HepG2 (cell line): Measurements from ENCODE around the gene MAPK8. TPM values are rescaled to one million over a fixed set of nuclear protein-coding genes. Genes with fewer than 3 reads are reported as not detected.

Experiments used
- ATAC-seq: fragments of 200-7000 bp; cut with Tn5 transposase; 3 replicates; pipeline ENCODE4 v1.9.1; 2020; ENCODE audit warnings: mild to moderate bottlenecking, moderate library complexity
- BruUV-seq: library from RNA; stranded (reverse); fragments of 400-500 nt; replicated peaks from 2 replicates; lab custom pipeline; 2021; lab: Mats Ljungman, UMichigan
- CTCF ChIA-PET: fragments of 300-600 bp; formaldehyde crosslinking; extraction: SDS; loops from one replicate; lab custom pipeline; 2021; ENCODE audit warnings: low total read pairs, inconsistent platforms, low intra/inter-chr PET ratio; lab: Yijun Ruan, JAX
- POLR2A ChIA-PET: fragments of 350-600 bp; sonication (Branson Sonifier 250); formaldehyde crosslinking; loops from one replicate; lab custom pipeline; 2020; ENCODE audit warnings: antibody characterized with exemption, inconsistent platforms; lab: Yijun Ruan, JAX
- DNase-seq: peaks from one replicate; pipeline ENCODE4 v3.0.0-alpha.2; 2015; ENCODE audit warnings: low spot score
- FAIRE-seq: peaks from 3 replicates; lab custom pipeline; 2011; peaks lifted over from hg19 to GRCh38; lab: Jason Lieb, UNC
- H2AFZ ChIP-seq: one replicate; pipeline ENCODE4 v1.6.1; 2011; ENCODE audit warnings: low read length, inconsistent platforms
- H3K27ac ChIP-seq: fragments of 300-600 bp; 3 replicates; pipeline ENCODE4 v1.8.0; 2011; ENCODE audit warnings: mixed run types, mild to moderate bottlenecking, mixed read lengths, low read length, inconsistent platforms; ENCODE audit not compliant: insufficient read depth; ENCODE audit errors: extremely low read length
- H3K27me3 ChIP-seq, 2 experiments: fragments of 200-600 bp in 1 of 2; 2 replicates in 1 of 2; 3 replicates in 1 of 2; pipeline versions ENCODE4 v1.6.0 to v1.8.0; 2011; ENCODE audit warnings: low read length in 2 of 2, mild to moderate bottlenecking in 2 of 2, moderate library complexity in 2 of 2, inconsistent platforms in 1 of 2; ENCODE audit not compliant: insufficient read depth in 2 of 2, control insufficient read depth in 1 of 2
- H3K36me3 ChIP-seq, 2 experiments: fragments of 200-600 bp in 1 of 2; replicated peaks in 1 of 2; 2 replicates in 1 of 2; 3 replicates in 1 of 2; pipeline versions ENCODE4 v1.5.1 to v1.8.0; 2011; ENCODE audit warnings: low read length in 2 of 2, inconsistent platforms in 1 of 2; ENCODE audit not compliant: insufficient read depth in 2 of 2, control insufficient read depth in 1 of 2
- H3K4me1 ChIP-seq: 2 replicates; pipeline ENCODE4 v1.5.1; 2012; ENCODE audit warnings: low read length, inconsistent platforms; ENCODE audit not compliant: insufficient read depth
- H3K4me2 ChIP-seq: 2 replicates; pipeline ENCODE4 v1.6.0; 2011; ENCODE audit warnings: low read depth, low read length, inconsistent platforms
- H3K4me3 ChIP-seq, 3 experiments: fragments of 200-600 bp in 1 of 3; sonication (generic), shearing (Covaris generic) in 1 of 3; replicated peaks in 1 of 3; 2 replicates each; pipeline ENCODE4 v1.5.1; 2011 to 2016; ENCODE audit warnings: low read length in 3 of 3, inconsistent platforms in 2 of 3, low read depth in 2 of 3, mild to moderate bottlenecking in 2 of 3, control low read depth in 1 of 3, mixed read lengths in 1 of 3; ENCODE audit not compliant: insufficient read depth in 1 of 3
- H3K79me2 ChIP-seq: one replicate; pipeline ENCODE4 v1.6.1; 2011; ENCODE audit warnings: low read length, inconsistent platforms; ENCODE audit not compliant: insufficient read depth
- H3K9ac ChIP-seq: 2 replicates; pipeline ENCODE4 v1.6.0; 2011; ENCODE audit warnings: mild to moderate bottlenecking, low read depth, low read length, inconsistent platforms; ENCODE audit not compliant: insufficient read depth
- H3K9me3 ChIP-seq: 2 replicates; pipeline ENCODE4 v1.5.1; 2012; ENCODE audit warnings: mild to moderate bottlenecking, low read length
- H4K20me1 ChIP-seq: 2 replicates; pipeline ENCODE4 v1.6.0; 2011; ENCODE audit warnings: inconsistent platforms, mild to moderate bottlenecking, low read length, moderate library complexity; ENCODE audit not compliant: insufficient read depth
- HNF4A ChIP-seq: sonication (generic); formaldehyde crosslinking; IDR thresholded peaks from 2 replicates; pipeline ENCODE4 v1.4.0; 2020; ENCODE audit warnings: missing genetic modification reagents
- PAF1 ChIP-seq: IDR thresholded peaks from 2 replicates; pipeline ENCODE4 v1.6.1; 2016; ENCODE audit warnings: missing genetic modification reagents, missing compliant biosample characterization
- SPEN ChIP-seq: sonication (generic); formaldehyde crosslinking; IDR thresholded peaks from 2 replicates; pipeline ENCODE4 v1.5.1; 2020; ENCODE audit warnings: low read depth, mild to moderate bottlenecking, missing genetic modification reagents
- ZNF142 ChIP-seq: sonication (generic); formaldehyde crosslinking; IDR thresholded peaks from 2 replicates; pipeline ENCODE4 v1.4.0; 2020; ENCODE audit warnings: missing genetic modification reagents
- WGBS: methylation state at CpG from one replicate; pipeline ENCODE4 v1.1.6; 2017; ENCODE audit warnings: low lambda C conversion rate; 5-methylcytosine and 5-hydroxymethylcytosine counted together
- in situ Hi-C: cut with HindIII; loops from 2 replicates; pipeline ENCODE4 v1.10.0; 2017; ENCODE audit warnings: low pct_unique_long_range_greater_than_20kb; ENCODE audit not compliant: extremely low pct_ligation_motif_present
- intact Hi-C: fragments of 100-400 bp; cut with micrococcal nuclease; formaldehyde crosslinking; loops from one replicate; pipeline ENCODE4 v1.10.0; 2022; ENCODE audit not compliant: unreplicated experiment
- polyA plus RNA-seq, 8 experiments: library from polyadenylated mRNA; depleted of rRNA in 3 of 8; stranded (reverse) in 7 of 8; unstranded in 1 of 8; fragments of >200 nt; fragmentation: Illumina TruSeq in 4 of 8; extraction: Trizol in 4 of 8; gene quantifications; 2 replicates each; pipeline versions ENCODE4 v1.2.1 to v1.2.3, GENCODE V29; 2011 to 2016; ENCODE audit warnings: low read depth in 4 of 8, missing spikeins in 1 of 8, mixed read lengths in 1 of 8; ENCODE audit not compliant: insufficient read depth in 1 of 8
- total RNA-seq, 5 experiments: library from RNA; depleted of rRNA; stranded (reverse); fragments of >200 nt; fragmentation: Illumina TruSeq; extraction: Trizol; gene quantifications; 2 replicates each; pipeline ENCODE4 v1.2.3, GENCODE V29; 2016; ENCODE audit warnings: low read depth in 1 of 5

The MAPK8 gene
- total and polyA plus RNA-seq, 2 of the 13 experiments (the other 11 are each of a cell fraction or from before 2014, with no cell fraction given) = 41.6 to 47.3 TPM

- Histone ChIP-seq H3K36me3 (no peaks in the 10 kb centered on the region), H3K27me3 (0 out of 5 replicates have a peak, but pooled peaks cover 0 to 9% of the 10 kb centered on the region in 2 experiments), H3K4me1 (peaks cover 12% of the 10 kb centered on the region; the same call in 1 of the 2 replicates), H3K4me2 (no peak overlapping the region), H2AFZ (no peak overlapping the region), H3K9ac (no peak overlapping the region), H3K79me2 (no peaks in the 10 kb centered on the region), H4K20me1 (no peaks in the 10 kb centered on the region), H3K4me3 (no peak overlapping the region), H3K9me3 (no peaks in the 10 kb centered on the region), H3K27ac (no peak overlapping the region)
- no CpG with 5 or more reads among the region's 3 CpGs for WGBS
- ATAC-seq (no peak; the same call in 2 of the 3 replicates), FAIRE-seq (no peak), DNase-seq (no peak)
- intact Hi-C loops (no loop called here), in situ Hi-C loops (no loop called here)
- ChIA-PET CTCF (no interaction called here), POLR2A (interaction anchor here (1.0 kb wide), 1 partner anchor 9 kb away, joined by 3 read pairs; no protein-coding TSS in a partner anchor)
- TF ChIP-seq SPEN (no peak), PAF1 (no peak), ZNF142 (CRISPR knock-in tag) (no peak), HNF4A (CRISPR knock-in tag) (no peak)
- BruUV-seq = no TSS peak
Measured at GRCh38 chr10:48468866-48469511, 162.5 kb downstream of the MAPK8 start.
